HG02938 (cell line): ENCODE measurements around the gene PCED1B.

ENCODE experiments used
- ATAC-seq: cut with Tn5 transposase; IDR thresholded peaks from one replicate; pipeline ENCODE4 v1.9.1; 2021; ENCODE audit warnings: mild to moderate bottlenecking, moderate library complexity; ENCODE audit not compliant: unreplicated experiment

Gene PCED1B

GRCh38 chr12:47224563-47225133 is 145.2 kb downstream of the PCED1B start:
- ATAC-seq, result no peak

- no peak for ATAC-seq
Observed at GRCh38 chr12:47225356-47225755, 145.9 kb downstream of the PCED1B start.

DNA sequence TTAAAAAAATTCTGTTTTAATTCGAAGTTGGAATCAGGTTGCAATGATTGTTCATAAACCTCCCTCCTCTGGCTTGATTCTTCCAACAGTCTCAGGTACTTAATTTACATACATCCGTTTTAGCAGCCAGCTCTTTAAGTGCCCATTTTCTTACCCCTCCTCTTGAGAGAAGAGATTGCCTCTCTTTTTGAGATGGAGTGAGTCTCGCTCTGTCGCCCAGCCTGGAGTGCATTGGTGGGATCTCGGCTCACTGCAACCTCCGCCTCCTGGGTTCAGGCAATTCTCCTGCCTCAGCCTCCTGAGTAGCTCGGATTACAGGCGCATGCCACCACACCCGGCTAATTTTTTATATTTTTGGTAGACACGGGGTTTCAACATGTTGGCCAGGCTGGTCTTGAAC is 146.8 kb downstream of the PCED1B start:
- ATAC-seq, result no peak

GRCh38 chr12:47228802-47229201 is 149.4 kb downstream of the PCED1B start:
- no peak for ATAC-seq

GRCh38 chr12:47231456-47231855 is 152.0 kb downstream of the PCED1B start:
- ATAC-seq, result no peak

DNA sequence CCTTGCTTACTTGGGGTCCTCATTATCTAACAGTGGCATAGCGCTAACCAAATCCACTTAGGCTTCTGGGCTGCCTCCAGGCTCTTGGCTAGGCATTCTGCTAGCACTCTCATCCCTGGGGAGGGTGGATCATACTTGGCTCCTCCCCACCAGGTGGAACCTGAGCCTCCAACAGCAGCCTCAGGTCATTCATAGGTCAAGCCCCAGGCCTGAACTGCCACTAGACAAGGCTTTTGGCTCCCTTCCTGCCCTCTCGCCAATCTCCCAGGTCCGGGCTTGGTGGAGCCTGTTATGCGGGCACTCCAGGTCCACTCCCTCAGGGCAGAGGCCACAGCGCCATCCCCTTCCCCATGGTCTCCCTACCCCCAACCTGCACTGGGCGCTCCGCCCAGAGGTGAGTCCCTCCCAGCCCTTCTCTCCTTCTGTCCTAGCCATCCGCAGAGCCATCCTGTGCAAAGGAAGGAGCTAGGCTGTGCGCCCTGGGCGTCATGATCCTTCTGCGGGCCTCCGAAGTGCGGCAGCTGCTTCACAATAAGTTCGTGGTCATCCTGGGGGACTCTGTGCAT is 155.2 kb downstream of the PCED1B start:
- no peak for ATAC-seq

- ATAC-seq, result no peak
Observed at GRCh38 chr12:47235258-47236040, 156.0 kb downstream of the PCED1B start.

DNA sequence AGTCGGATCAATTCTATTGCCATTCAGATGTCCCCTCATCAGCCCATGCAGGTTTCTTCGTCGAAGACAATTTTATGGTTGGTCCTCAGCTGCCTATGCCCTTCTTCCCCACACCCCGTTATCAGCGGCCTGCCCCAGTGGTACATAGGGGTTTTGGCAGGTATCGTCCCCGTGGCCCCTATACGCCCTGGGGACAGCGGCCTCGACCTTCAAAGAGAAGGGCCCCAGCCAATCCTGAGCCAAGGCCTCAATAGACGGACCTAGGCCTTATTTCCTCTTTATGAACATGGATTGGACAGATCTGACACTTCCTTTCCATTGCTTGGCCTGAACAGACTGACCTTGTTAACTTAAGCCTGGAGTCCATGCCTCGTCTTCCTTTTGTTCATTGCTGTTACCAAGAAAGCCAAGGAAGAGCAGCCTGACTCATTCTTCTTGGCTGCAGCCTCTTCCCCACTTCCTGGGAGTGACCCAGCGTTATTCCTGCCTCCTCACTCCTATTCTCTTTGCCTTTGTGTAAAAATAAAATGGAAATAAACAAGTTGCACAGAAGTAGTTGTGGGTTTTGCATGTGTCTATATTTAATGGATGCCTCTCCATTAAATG is 156.8 kb downstream of the PCED1B start:
- no peak for ATAC-seq

- ATAC-seq, result no peak
Observed at GRCh38 chr12:47237751-47238211, 158.4 kb downstream of the PCED1B start.

- no peak for ATAC-seq
Observed at GRCh38 chr12:47238669-47239114, 159.3 kb downstream of the PCED1B start.

- ATAC-seq, result no peak
Observed at GRCh38 chr12:47242426-47242825, 163.0 kb downstream of the PCED1B start.

GRCh38 chr12:47244835-47245234 is 165.4 kb downstream of the PCED1B start:
- ATAC-seq, result no peak

- no peak for ATAC-seq
Observed at GRCh38 chr12:47245623-47246022, 166.2 kb downstream of the PCED1B start.

DNA sequence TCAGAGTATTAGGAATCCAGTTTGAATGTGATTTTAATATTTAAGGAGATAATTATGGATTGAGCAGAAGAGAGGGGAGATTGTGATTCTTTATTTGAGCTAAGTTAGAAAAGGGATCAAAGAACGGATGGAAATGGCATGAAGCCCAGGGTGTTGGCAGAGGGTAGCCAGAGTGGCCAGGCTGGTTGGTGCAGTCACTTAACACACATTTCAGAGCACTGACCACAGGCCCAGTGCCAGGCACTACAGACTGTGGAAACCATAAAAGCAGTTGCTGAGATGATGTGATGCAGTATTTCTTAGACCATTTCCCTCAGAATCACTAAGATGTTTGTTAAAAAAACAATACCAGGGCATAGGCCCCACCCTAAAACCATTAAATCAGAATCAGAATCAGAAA is 168.0 kb downstream of the PCED1B start:
- ATAC-seq, result no peak

- no peak for ATAC-seq
Observed at GRCh38 chr12:47249082-47249481, 169.7 kb downstream of the PCED1B start.

GRCh38 chr12:47249719-47250357 is 170.4 kb downstream of the PCED1B start:
- ATAC-seq, result no peak

DNA sequence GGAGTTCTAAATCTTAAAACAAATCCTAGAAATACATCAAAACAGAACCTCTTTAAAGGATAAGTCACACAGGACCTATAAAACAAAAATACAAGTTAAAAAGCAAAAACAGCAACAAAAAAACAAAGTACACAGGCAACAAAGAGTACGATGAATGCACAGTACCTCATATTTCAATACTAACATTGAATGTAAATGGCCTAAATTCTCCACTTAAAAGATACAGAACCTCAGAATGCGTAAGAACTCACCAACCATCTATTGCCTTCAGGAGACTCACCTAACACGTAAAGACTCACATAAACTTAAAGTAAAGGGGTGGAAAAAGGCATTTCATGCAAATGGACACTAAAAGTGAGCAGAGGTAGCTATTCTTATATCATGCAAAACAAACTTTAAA is 172.5 kb downstream of the PCED1B start:
- no peak for ATAC-seq

DNA sequence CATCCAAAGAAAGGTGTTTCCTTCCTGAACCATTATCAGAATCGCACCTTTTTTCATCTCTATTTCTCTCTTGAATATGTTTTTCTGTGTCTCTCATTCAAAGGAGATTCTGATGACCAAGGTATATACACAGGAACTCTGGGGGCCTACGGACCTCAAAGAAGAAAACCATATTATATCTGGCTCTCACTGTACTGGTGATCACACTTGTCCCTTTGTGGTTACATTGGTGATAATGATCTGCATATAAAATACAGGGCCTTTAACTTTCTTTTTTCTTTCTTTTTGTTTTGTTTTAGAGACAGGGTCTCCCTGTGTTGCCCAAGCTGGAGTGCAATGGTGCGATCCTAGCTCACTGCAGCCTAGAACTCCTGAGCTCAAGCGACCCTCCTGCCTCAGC is 185.5 kb downstream of the PCED1B start:
- ATAC-seq, result no peak

DNA sequence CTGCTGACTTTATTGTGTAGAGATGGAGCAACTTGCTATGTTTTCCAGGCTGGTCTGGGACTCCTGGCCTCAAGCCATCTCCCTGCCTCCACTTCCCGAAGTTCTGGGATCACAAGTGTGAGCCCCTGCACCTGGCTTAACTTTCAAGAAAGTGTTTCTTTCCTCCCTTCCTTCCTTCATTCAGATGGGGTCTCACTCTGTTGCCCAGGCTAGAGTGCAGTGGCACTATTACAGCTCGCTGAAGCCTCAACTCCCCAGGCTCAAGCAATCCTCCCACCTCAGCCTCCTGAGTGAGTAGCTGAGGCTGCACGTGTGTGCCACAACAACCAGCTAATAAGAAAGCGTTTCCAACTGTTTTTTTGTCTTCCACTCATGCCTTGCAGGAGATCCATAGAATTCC is 186.0 kb downstream of the PCED1B start:
- no peak for ATAC-seq

- no peak for ATAC-seq
Observed at GRCh38 chr12:47267571-47267970, 188.2 kb downstream of the PCED1B start.
